Liver (tissue), 9 donors: Measurements from ENCODE around the gene ALK. TPM values are rescaled to one million over a fixed set of nuclear protein-coding genes. Genes with fewer than 3 reads are reported as not detected.

ENCODE experiments used
- DNase-seq: peaks from one replicate; pipeline ENCODE4 v3.0.0-alpha.2; 2017; ENCODE audit warnings: low spot score
- H3K27ac ChIP-seq, 2 donors: one replicate each; pipeline ENCODE4 v1.7.0; 2013; ENCODE audit warnings: inconsistent platforms in 2 of 2, low read length in 2 of 2, control low read depth in 1 of 2, low read depth in 1 of 2, mild to moderate bottlenecking in 1 of 2
- H3K27me3 ChIP-seq, 4 donors: one replicate each; pipeline versions ENCODE4 v1.6.1 to v1.7.0; 2013; ENCODE audit warnings: low read length in 3 of 4, inconsistent platforms in 1 of 4, mild to moderate bottlenecking in 1 of 4, moderate library complexity in 1 of 4; ENCODE audit not compliant: control insufficient read depth in 4 of 4, insufficient read depth in 4 of 4
- H3K36me3 ChIP-seq, 4 donors: one replicate each; pipeline versions ENCODE4 v1.6.1 to v1.7.0; 2013; ENCODE audit warnings: low read length in 3 of 4, mild to moderate bottlenecking in 3 of 4, low read depth in 1 of 4, moderate library complexity in 1 of 4; ENCODE audit not compliant: control insufficient read depth in 4 of 4, insufficient read depth in 3 of 4
- H3K4me1 ChIP-seq, 4 donors: one replicate each; pipeline versions ENCODE4 v1.6.1 to v1.7.0; 2013; ENCODE audit warnings: low read length in 3 of 4, mild to moderate bottlenecking in 3 of 4, moderate library complexity in 1 of 4; ENCODE audit not compliant: control insufficient read depth in 4 of 4, insufficient read depth in 4 of 4
- H3K4me3 ChIP-seq, 3 donors: one replicate each; pipeline versions ENCODE4 v1.6.1 to v1.7.0; 2013; ENCODE audit warnings: low read length in 3 of 3, control low read depth in 1 of 3, low read depth in 1 of 3, mild to moderate bottlenecking in 1 of 3
- H3K9ac ChIP-seq, 2 donors: one replicate each; pipeline ENCODE4 v1.7.0; 2013; ENCODE audit warnings: low read length in 2 of 2, mild to moderate bottlenecking in 2 of 2, moderate library complexity in 2 of 2, control low read depth in 1 of 2, low read depth in 1 of 2
- H3K9me3 ChIP-seq, 4 donors: one replicate each; pipeline versions ENCODE4 v1.6.1 to v1.7.0; 2013; ENCODE audit warnings: low read length in 3 of 4; ENCODE audit not compliant: control insufficient read depth in 4 of 4
- EGR1 ChIP-seq, 2 donors: IDR thresholded peaks; 2 replicates each; pipeline ENCODE4 v1.6.1; 2016 to 2018; ENCODE audit warnings: antibody characterized with exemption in 2 of 2, low read depth in 2 of 2
- FOXA1 ChIP-seq: IDR thresholded peaks from 2 replicates; pipeline ENCODE4 v1.6.1; 2016; ENCODE audit warnings: antibody characterized with exemption
- HNF4G ChIP-seq: IDR thresholded peaks from 2 replicates; pipeline ENCODE4 v1.6.1; 2016; ENCODE audit warnings: antibody characterized with exemption
- JUND ChIP-seq, 2 donors: IDR thresholded peaks; 2 replicates each; pipeline ENCODE4 v1.6.1; 2016; ENCODE audit warnings: antibody characterized with exemption in 2 of 2
- NR2F2 ChIP-seq: IDR thresholded peaks from 2 replicates; pipeline ENCODE4 v1.6.1; 2016; ENCODE audit warnings: antibody characterized with exemption
- RXRA ChIP-seq, 2 donors: IDR thresholded peaks; 2 replicates each; pipeline ENCODE4 v1.6.1; 2017 to 2018; ENCODE audit warnings: antibody characterized with exemption in 2 of 2, mild to moderate bottlenecking in 1 of 2
- SP1 ChIP-seq: IDR thresholded peaks from 2 replicates; pipeline ENCODE4 v1.6.1; 2018; ENCODE audit warnings: antibody characterized with exemption, mild to moderate bottlenecking
- TAF1 ChIP-seq: conservative IDR thresholded peaks from 2 replicates; pipeline ENCODE4 v1.6.1; 2016; ENCODE audit warnings: antibody characterized with exemption, mild to moderate bottlenecking
- YY1 ChIP-seq: IDR thresholded peaks from 2 replicates; pipeline ENCODE4 v1.6.1; 2016; ENCODE audit warnings: antibody characterized with exemption, mild to moderate bottlenecking
- WGBS: extraction: QIAGEN DNeasy Blood & Tissue Kit; methylation state at CpG from one replicate; pipeline ENCODE4 v1.1.7; 2013; 5-methylcytosine and 5-hydroxymethylcytosine counted together
- polyA plus RNA-seq, 2 donors: library from polyadenylated mRNA; stranded (reverse) in 1 of 2; unstranded in 1 of 2; fragments of 200-250 nt in 1 of 2; fragments of >200 nt in 1 of 2; fragmentation: Nextera tagmentation in 1 of 2; extraction: Ambion mirVana in 1 of 2; gene quantifications; one replicate each; pipeline versions ENCODE4 v1.2.1 to v1.2.3, GENCODE V29; 2013 to 2015
- total RNA-seq, 2 donors: library from RNA; depleted of rRNA; stranded (reverse); fragments of >200 nt; gene quantifications; one replicate each; pipeline ENCODE4 v1.2.3, GENCODE V29; 2014
- TF ChIP-seq, protein P1 (sequence below): IDR thresholded peaks from 2 replicates; pipeline ENCODE4 v1.6.1; 2016; ENCODE audit warnings: antibody characterized with exemption
- TF ChIP-seq, protein P2 (sequence below): IDR thresholded peaks from 2 replicates; pipeline ENCODE4 v1.6.1; 2016; ENCODE audit warnings: antibody characterized with exemption
- TF ChIP-seq, protein P3 (sequence below): IDR thresholded peaks from 2 replicates; pipeline ENCODE4 v1.6.1; 2016; ENCODE audit warnings: antibody characterized with exemption, mild to moderate bottlenecking
- donor health status: healthy.
- donor health status: healthy.
- donor health status: healthy.
- donor health status: healthy.
- donor health status: healthy.

ALK gene
- total and polyA plus RNA-seq, 4 donors: under 0.01 TPM; not detected in 3

DNA sequence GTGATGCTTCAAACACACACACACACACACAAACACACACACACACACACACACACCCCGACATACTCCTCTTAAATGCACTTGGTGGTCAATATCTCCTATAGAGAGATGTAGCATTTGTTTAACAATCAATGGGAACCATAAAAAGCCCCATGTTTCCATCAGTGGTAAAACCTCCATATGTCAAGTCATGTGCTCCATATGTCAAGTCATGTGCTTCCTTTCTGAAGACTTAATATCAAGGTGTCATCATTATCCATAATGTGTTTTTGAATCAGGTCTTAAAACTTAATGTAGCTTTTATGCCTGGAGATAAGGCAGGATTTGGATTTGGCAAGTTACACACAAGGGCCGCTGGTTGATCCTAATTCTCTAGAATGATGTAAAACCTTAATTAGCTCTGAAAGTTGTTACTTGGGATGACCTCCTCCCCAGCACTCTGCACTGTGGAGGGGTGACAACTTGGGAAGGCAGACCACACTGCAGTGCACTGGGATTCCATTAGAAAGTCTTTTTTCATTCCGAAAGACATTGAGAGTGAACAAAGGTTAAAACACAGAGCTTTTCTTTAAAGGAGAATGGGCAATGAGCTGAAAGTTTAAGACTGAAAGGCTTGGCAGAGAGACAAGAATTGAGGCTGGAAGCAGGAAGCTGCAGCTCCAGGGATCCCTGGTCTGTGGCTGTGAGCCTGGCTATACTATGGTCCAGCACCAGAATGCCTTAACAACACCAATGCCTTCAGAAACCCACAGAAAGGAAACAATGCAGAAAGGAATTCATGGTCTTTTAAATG lies 26.4 kb downstream of the ALK start:
- Histone ChIP-seq H3K4me1 (no peaks in the 10 kb centered on the region), H3K27ac (no peak overlapping the region), H3K9ac (no peak overlapping the region), H3K27me3 (peaks cover 0 to under 1% (median 0%) of the 10 kb centered on the region in 4 donors), H3K4me3 (no peak overlapping the region), H3K9me3 (no peaks in the 10 kb centered on the region), H3K36me3 (no peaks in the 10 kb centered on the region)
- TF ChIP-seq, protein P1, sequence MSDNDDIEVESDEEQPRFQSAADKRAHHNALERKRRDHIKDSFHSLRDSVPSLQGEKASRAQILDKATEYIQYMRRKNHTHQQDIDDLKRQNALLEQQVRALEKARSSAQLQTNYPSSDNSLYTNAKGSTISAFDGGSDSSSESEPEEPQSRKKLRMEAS: no peak
- TF ChIP-seq, protein P2, sequence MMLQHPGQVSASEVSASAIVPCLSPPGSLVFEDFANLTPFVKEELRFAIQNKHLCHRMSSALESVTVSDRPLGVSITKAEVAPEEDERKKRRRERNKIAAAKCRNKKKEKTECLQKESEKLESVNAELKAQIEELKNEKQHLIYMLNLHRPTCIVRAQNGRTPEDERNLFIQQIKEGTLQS: no peak
- TF ChIP-seq, protein P3, sequence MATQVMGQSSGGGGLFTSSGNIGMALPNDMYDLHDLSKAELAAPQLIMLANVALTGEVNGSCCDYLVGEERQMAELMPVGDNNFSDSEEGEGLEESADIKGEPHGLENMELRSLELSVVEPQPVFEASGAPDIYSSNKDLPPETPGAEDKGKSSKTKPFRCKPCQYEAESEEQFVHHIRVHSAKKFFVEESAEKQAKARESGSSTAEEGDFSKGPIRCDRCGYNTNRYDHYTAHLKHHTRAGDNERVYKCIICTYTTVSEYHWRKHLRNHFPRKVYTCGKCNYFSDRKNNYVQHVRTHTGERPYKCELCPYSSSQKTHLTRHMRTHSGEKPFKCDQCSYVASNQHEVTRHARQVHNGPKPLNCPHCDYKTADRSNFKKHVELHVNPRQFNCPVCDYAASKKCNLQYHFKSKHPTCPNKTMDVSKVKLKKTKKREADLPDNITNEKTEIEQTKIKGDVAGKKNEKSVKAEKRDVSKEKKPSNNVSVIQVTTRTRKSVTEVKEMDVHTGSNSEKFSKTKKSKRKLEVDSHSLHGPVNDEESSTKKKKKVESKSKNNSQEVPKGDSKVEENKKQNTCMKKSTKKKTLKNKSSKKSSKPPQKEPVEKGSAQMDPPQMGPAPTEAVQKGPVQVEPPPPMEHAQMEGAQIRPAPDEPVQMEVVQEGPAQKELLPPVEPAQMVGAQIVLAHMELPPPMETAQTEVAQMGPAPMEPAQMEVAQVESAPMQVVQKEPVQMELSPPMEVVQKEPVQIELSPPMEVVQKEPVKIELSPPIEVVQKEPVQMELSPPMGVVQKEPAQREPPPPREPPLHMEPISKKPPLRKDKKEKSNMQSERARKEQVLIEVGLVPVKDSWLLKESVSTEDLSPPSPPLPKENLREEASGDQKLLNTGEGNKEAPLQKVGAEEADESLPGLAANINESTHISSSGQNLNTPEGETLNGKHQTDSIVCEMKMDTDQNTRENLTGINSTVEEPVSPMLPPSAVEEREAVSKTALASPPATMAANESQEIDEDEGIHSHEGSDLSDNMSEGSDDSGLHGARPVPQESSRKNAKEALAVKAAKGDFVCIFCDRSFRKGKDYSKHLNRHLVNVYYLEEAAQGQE: no peak
- TF ChIP-seq HNF4G (no peak), EGR1 (IDR thresholded peaks at IDR 0.05; ENCODE audit: low read depth in 2 of 2) (no peak), JUND (IDR thresholded peaks at IDR 0.05) (no peak)
- 53% methylated on average over 3 of the region's 3 CpGs for WGBS
- DNase-seq: no peak

DNA sequence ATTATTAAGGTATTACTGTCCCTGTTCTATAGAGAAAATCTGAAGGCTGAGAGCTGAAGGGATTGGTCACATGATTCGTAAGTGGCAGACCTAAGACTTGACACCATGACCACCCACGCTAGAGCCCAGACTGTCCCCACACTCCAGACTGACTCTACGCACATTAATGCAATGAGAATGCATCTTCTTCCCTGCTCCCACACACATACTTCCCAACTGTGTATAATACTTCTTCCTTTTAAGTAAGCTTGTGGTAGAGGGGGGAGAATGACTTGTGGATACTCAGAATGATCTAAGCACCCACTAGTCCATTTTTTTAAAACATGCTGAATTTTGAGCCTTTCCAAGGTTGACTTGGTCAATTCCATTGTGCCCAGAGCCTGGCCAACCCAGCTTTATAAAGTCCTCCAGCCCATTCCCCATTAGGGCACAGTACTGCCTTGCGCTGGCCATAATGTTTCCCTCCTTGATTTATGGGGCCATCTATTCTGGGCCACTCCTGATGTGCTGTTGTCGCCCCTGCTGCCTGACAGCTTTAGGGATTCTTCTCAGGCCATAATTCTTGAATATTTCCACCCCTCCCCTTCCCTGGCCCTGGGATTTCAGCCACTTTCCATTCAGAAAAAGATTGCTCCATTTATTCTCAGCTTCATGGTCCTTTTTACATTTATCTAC lies 28.7 kb downstream of the ALK start:
- H3K9me3 ChIP-seq: no peaks in the 10 kb centered on the region
- H3K4me3 ChIP-seq: no peak overlapping the region
- 66% methylated on average over 5 of the region's 5 CpGs for WGBS
- H3K9ac ChIP-seq: no peak overlapping the region
- no peak for TF ChIP-seq YY1
- no peak for TF ChIP-seq JUND (IDR thresholded peaks at IDR 0.05)
- no peaks in the 10 kb centered on the region for H3K27me3 ChIP-seq
- no peaks in the 10 kb centered on the region for H3K36me3 ChIP-seq
- DNase-seq: no peak
- no peaks in the 10 kb centered on the region for H3K4me1 ChIP-seq
- no peak overlapping the region for H3K27ac ChIP-seq

DNA sequence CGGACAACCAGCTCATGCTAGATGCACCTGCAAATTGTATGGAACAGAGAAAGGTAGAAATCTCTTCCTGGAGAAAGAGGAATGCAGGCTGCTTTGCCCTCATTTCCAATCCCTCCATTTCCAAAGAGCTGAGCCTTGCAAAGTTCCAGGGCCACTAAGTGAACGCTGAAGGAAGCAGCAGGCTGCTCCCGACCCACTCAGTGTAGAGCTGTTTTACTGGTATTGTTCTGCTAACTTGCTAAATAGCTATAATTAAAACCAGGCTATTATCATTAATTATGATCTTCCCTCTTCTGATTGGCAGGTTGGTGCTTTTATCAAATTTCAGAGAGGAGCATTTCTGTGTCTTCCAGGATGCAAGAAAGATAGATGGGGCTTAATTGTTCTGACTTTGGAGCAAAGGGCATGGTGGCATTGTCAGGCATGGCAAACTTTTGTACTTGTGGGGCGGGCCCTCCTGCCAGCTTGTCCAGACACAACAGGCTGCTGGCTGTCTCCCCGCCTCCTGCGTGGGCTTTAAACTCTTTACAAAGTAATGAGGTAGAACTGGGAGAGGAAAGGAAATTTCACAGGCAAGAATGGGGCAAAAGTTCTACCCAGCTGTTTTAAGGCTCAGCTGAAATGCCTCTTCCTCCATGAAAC lies 40.2 kb downstream of the ALK start:
- Histone ChIP-seq H3K9me3 (peaks cover 0 to 3% (median 0%) of the 10 kb centered on the region in 4 donors), H3K4me1 (no peaks in the 10 kb centered on the region), H3K27me3 (peaks cover 0 to 4% (median 0%) of the 10 kb centered on the region in 4 donors), H3K27ac (no peak overlapping the region), H3K36me3 (no peaks in the 10 kb centered on the region), H3K4me3 (no peak overlapping the region), H3K9ac (no peak overlapping the region)
- WGBS: 78% methylated on average over 6 of the region's 6 CpGs
- no peak for DNase-seq
- no peak for TF ChIP-seq TAF1
- TF ChIP-seq RXRA (IDR thresholded peaks at IDR 0.05): no peak
- TF ChIP-seq SP1: no peak
- no peak for TF ChIP-seq EGR1 (IDR thresholded peaks at IDR 0.05; ENCODE audit: low read depth in 2 of 2)
- TF ChIP-seq HNF4G: no peak
- no peak for TF ChIP-seq JUND (IDR thresholded peaks at IDR 0.05)
- TF ChIP-seq NR2F2: no peak
- no peak for TF ChIP-seq FOXA1
